Loucy (cell line): ENCODE measurements around the gene CBX2.

Experiments
- EZH2phosphoT487 ChIP-seq: fragments of 200-600 bp; IDR thresholded peaks from 2 replicates; pipeline ENCODE4 v1.6.1; 2018; ENCODE audit warnings: antibody characterized with exemption, mild to moderate bottlenecking, moderate library complexity, borderline replicate concordance
- TF ChIP-seq, protein P1 (sequence below): fragments of 200-600 bp; sonication (generic); conservative IDR thresholded peaks from 2 replicates; pipeline ENCODE4 v1.5.1; 2014; ENCODE audit warnings: mild to moderate bottlenecking, antibody characterized with exemption, low read length

- TF ChIP-seq, protein P1, sequence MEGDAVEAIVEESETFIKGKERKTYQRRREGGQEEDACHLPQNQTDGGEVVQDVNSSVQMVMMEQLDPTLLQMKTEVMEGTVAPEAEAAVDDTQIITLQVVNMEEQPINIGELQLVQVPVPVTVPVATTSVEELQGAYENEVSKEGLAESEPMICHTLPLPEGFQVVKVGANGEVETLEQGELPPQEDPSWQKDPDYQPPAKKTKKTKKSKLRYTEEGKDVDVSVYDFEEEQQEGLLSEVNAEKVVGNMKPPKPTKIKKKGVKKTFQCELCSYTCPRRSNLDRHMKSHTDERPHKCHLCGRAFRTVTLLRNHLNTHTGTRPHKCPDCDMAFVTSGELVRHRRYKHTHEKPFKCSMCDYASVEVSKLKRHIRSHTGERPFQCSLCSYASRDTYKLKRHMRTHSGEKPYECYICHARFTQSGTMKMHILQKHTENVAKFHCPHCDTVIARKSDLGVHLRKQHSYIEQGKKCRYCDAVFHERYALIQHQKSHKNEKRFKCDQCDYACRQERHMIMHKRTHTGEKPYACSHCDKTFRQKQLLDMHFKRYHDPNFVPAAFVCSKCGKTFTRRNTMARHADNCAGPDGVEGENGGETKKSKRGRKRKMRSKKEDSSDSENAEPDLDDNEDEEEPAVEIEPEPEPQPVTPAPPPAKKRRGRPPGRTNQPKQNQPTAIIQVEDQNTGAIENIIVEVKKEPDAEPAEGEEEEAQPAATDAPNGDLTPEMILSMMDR, result no peak
- TF ChIP-seq EZH2phosphoT487, result no peak
Observed at GRCh38 chr17:79815836-79816461, 38.0 kb downstream of the CBX2 start.
